K562 (cell line): ENCODE results near the gene TRIOBP. TPM values are rescaled to one million over a fixed set of nuclear protein-coding genes. Genes with fewer than 3 reads are reported as not detected.

Source experiments
- ATAC-seq: fragments of 200-7000 bp; cut with Tn5 transposase; 3 replicates; pipeline ENCODE4 v1.9.1; 2020; ENCODE audit warnings: moderate library complexity
- BruUV-seq: library from RNA; stranded (reverse); fragments of 400-500 nt; replicated peaks from 2 replicates; lab custom pipeline; 2021; lab: Mats Ljungman, UMichigan
- CTCF ChIA-PET: fragments of 300-600 bp; formaldehyde crosslinking; extraction: SDS; loops from one replicate; lab custom pipeline; 2021; ENCODE audit warnings: low intra/inter-chr PET ratio; lab: Yijun Ruan, JAX
- POLR2A ChIA-PET: fragments of 300-600, 350-650 bp; sonication (Branson Sonifier 250); formaldehyde crosslinking; extraction: SDS; loops from one replicate; lab custom pipeline; 2021; ENCODE audit warnings: antibody characterized with exemption, inconsistent platforms; lab: Yijun Ruan, JAX
- DNase-seq, 4 experiments: peaks; one replicate each; pipeline versions ENCODE4 v3.0.0 to v3.0.0-alpha.2; 2011 to 2018; ENCODE audit warnings: low spot score in 3 of 4, mixed read lengths in 3 of 4; ENCODE audit errors: extremely low read depth in 1 of 4
- FAIRE-seq: peaks from 2 replicates; lab custom pipeline; 2011; peaks lifted over from hg19 to GRCh38; lab: Jason Lieb, UNC
- H2AFZ ChIP-seq: 2 replicates; pipeline ENCODE4 v1.6.0; 2011; ENCODE audit warnings: low read depth, low read length, control low read depth, inconsistent platforms
- H3K27ac ChIP-seq: fragments of 200-600 bp; 3 replicates; pipeline ENCODE4 v1.8.0; 2011; ENCODE audit warnings: low read depth, mild to moderate bottlenecking, control low read depth, inconsistent platforms, low read length, moderate library complexity, mixed read lengths; ENCODE audit errors: extremely low read depth
- H3K27me3 ChIP-seq, 2 experiments: fragments of 300-600 bp in 1 of 2; 2 replicates in 1 of 2; 3 replicates in 1 of 2; pipeline versions ENCODE4 v1.6.0 to v1.8.0; 2011; ENCODE audit warnings: inconsistent platforms in 2 of 2, low read length in 2 of 2, mild to moderate bottlenecking in 1 of 2, mixed read lengths in 1 of 2, moderate library complexity in 1 of 2; ENCODE audit not compliant: control insufficient read depth in 2 of 2, insufficient read depth in 2 of 2
- H3K36me3 ChIP-seq: fragments of 300-600 bp; 3 replicates; pipeline ENCODE4 v1.8.0; 2011; ENCODE audit warnings: mild to moderate bottlenecking, low read length, inconsistent platforms; ENCODE audit not compliant: control insufficient read depth, insufficient read depth
- H3K4me1 ChIP-seq, 2 experiments: fragments of 200-600 bp in 1 of 2; replicated peaks in 1 of 2; 2 replicates in 1 of 2; 3 replicates in 1 of 2; pipeline versions ENCODE4 v1.5.1 to v1.8.0; 2011; ENCODE audit warnings: inconsistent platforms in 2 of 2, low read length in 2 of 2, mild to moderate bottlenecking in 1 of 2, mixed read lengths in 1 of 2, moderate library complexity in 1 of 2; ENCODE audit not compliant: control insufficient read depth in 2 of 2, insufficient read depth in 2 of 2
- H3K4me2 ChIP-seq: 2 replicates; pipeline ENCODE4 v1.6.1; 2011; ENCODE audit warnings: low read length, control low read depth, inconsistent platforms, mixed read lengths; ENCODE audit not compliant: insufficient read depth
- H3K4me3 ChIP-seq: fragments of 200-600 bp; sonication (generic), shearing (Covaris generic); 2 replicates; pipeline ENCODE4 v1.5.1; 2016; ENCODE audit warnings: control low read depth, inconsistent platforms
- H3K79me2 ChIP-seq: fragments of 200-600 bp; 3 replicates; pipeline ENCODE4 v1.8.0; 2011; ENCODE audit warnings: low read length, inconsistent platforms; ENCODE audit not compliant: control insufficient read depth, insufficient read depth
- H3K9ac ChIP-seq, 2 experiments: 2 replicates each; pipeline versions ENCODE4 v1.6.0 to v1.6.1; 2011; ENCODE audit warnings: low read depth in 2 of 2, low read length in 2 of 2, control low read depth in 1 of 2, inconsistent platforms in 1 of 2, mild to moderate bottlenecking in 1 of 2, mixed read lengths in 1 of 2; ENCODE audit not compliant: insufficient read depth in 1 of 2
- H3K9me1 ChIP-seq: one replicate; pipeline ENCODE4 v1.6.0; 2011; ENCODE audit warnings: inconsistent platforms, mild to moderate bottlenecking, low read length, moderate library complexity; ENCODE audit not compliant: control insufficient read depth, insufficient read depth
- H3K9me3 ChIP-seq: replicated peaks from 2 replicates; pipeline ENCODE4 v1.5.1; 2011; ENCODE audit warnings: low read depth, low read length, inconsistent platforms; ENCODE audit not compliant: control insufficient read depth, insufficient read depth
- H4K20me1 ChIP-seq: replicated peaks from 2 replicates; pipeline ENCODE4 v1.6.1; 2011; ENCODE audit warnings: low read length, inconsistent platforms, mixed read lengths; ENCODE audit not compliant: control insufficient read depth, insufficient read depth
- CC2D1A ChIP-seq: fragments of 450-650 bp; IDR thresholded peaks from 2 replicates; pipeline ENCODE4 v1.6.1; 2017; ENCODE audit warnings: mild to moderate bottlenecking
- GABPB1 ChIP-seq: sonication (generic); formaldehyde crosslinking; IDR thresholded peaks from 2 replicates; pipeline ENCODE4 v1.8.0; 2022; ENCODE audit warnings: mild to moderate bottlenecking, missing genetic modification reagents
- HSF4 ChIP-seq: fragments of 250-450 bp; sonication (Bioruptor Pico); IDR thresholded peaks from 2 replicates; pipeline ENCODE4 v2.1.2; 2022; ENCODE audit warnings: mild to moderate bottlenecking, moderate library complexity, borderline replicate concordance
- PCBP1 ChIP-seq: fragments of 200-400 bp; formaldehyde crosslinking; IDR thresholded peaks from 2 replicates; pipeline ENCODE4 v1.6.1; 2018; ENCODE audit warnings: mild to moderate bottlenecking, low read depth, low read length; ENCODE audit not compliant: poor library complexity, severe bottlenecking
- SAFB ChIP-seq: fragments of 200-400 bp; formaldehyde crosslinking; IDR thresholded peaks from 2 replicates; pipeline ENCODE4 v1.6.1; 2017; ENCODE audit warnings: low read depth, low read length, borderline replicate concordance
- STAT6 ChIP-seq: sonication (generic); formaldehyde crosslinking; IDR thresholded peaks from 2 replicates; pipeline ENCODE4 v1.8.1; 2023; ENCODE audit warnings: mild to moderate bottlenecking, missing genetic modification reagents
- TRIM25 ChIP-seq: fragments of 450-650 bp; IDR thresholded peaks from 2 replicates; pipeline ENCODE4 v1.7.0; 2016; ENCODE audit warnings: borderline replicate concordance
- WGBS: fragments of 100-300 bp; shearing (Covaris generic); methylation state at CpG from one replicate; pipeline ENCODE4 v1.1.6; 2016; ENCODE audit warnings: low coverage, mixed read lengths; ENCODE audit not compliant: insufficient coverage; ENCODE audit errors: missing lambda C conversion rate; 5-methylcytosine and 5-hydroxymethylcytosine counted together
- in situ Hi-C: fragments of 300-500 bp; cut with MboI; formaldehyde crosslinking; loops from 4 replicates; pipeline ENCODE4 v1.15.0; 2018; ENCODE audit warnings: inconsistent platforms, mixed read lengths
- intact Hi-C: fragments of 100-400 bp; cut with micrococcal nuclease; formaldehyde crosslinking; loops from 2 replicates; pipeline ENCODE4 v1.14.2; 2022
- polyA plus RNA-seq, 8 experiments: library from polyadenylated mRNA; depleted of rRNA in 4 of 8; stranded (reverse) in 5 of 8; unstranded in 3 of 8; fragments of >200 nt; fragmentation: Nextera tagmentation in 2 of 8; fragmentation: Illumina TruSeq in 1 of 8; extraction: Ambion mirVana in 2 of 8; extraction: Trizol in 1 of 8; gene quantifications; 2 replicates each; pipeline versions ENCODE4 v1.2.1 to v1.2.3, GENCODE V29; 2011 to 2014; ENCODE audit warnings: inconsistent platforms in 1 of 8, missing spikeins in 1 of 8
- total RNA-seq, 7 experiments: library from RNA; depleted of rRNA in 6 of 7; stranded (reverse); fragments of >200 nt in 6 of 7; fragmentation: Illumina TruSeq in 2 of 7; extraction: Trizol in 2 of 7; gene quantifications; 2 replicates each; pipeline versions ENCODE4 v1.2.1 to v1.2.3, GENCODE V29; 2011 to 2021; ENCODE audit warnings: low replicate concordance in 1 of 7

TRIOBP gene
- total and polyA plus RNA-seq, 9 of the 15 experiments (the other 6 are each of a cell fraction or from before 2014, with no cell fraction given), result 0.24 to 13.8 (median 5.5) TPM

GRCh38 chr22:37752189-37753087 lies 55.6 kb downstream of the TRIOBP start:
- Histone ChIP-seq H3K27ac (no peak overlapping the region), H3K9me1 (no peaks in the 10 kb centered on the region), H3K9me3 (no peaks in the 10 kb centered on the region), H3K4me2 (no peak overlapping the region), H3K36me3 (no peaks in the 10 kb centered on the region), H3K27me3 (no peaks in the 10 kb centered on the region), H3K4me1 (peaks cover 7 to 47% of the 10 kb centered on the region in 2 experiments; a peak in 4 of 5 replicates), H3K79me2 (peaks cover 9% of the 10 kb centered on the region), H2AFZ (no peak overlapping the region), H4K20me1 (no peaks in the 10 kb centered on the region; the same call in 1 of the 2 replicates)
- intact Hi-C loops (no loop called here), in situ Hi-C loops (no loop called here)
- DNase-seq, result no peak
- ATAC-seq, result no peak
- WGBS, result 54% methylated on average over 3 of the region's 17 CpGs
- no peak for FAIRE-seq
- no peak for TF ChIP-seq SAFB
- TF ChIP-seq GABPB1 (CRISPR knock-in tag), result no peak
- no peak for TF ChIP-seq CC2D1A
- TF ChIP-seq STAT6 (CRISPR knock-in tag), result no peak
- TF ChIP-seq HSF4 (CRISPR knock-in tag), result no peak
- no peak for TF ChIP-seq TRIM25
- no peak for TF ChIP-seq PCBP1
- TF ChIP-seq, all 486 proteins: peak for 0
- no TSS peak for BruUV-seq
- Histone ChIP-seq H3K4me3 (no peak overlapping the region), H3K9ac (0 out of 4 replicates have a peak overlapping the region, but pooled peaks of 1 of the 2 experiments have one; percentile 52)
- ChIA-PET POLR2A (interaction anchor here (0.5 to 1.6 kb wide), 2 partner anchors 16 to 109 kb away, joined by 3 to 4 read pairs; no protein-coding TSS in a partner anchor), CTCF (no interaction called here)
